ENCODE data around the gene OTOS.

The OTOS gene

DNA sequence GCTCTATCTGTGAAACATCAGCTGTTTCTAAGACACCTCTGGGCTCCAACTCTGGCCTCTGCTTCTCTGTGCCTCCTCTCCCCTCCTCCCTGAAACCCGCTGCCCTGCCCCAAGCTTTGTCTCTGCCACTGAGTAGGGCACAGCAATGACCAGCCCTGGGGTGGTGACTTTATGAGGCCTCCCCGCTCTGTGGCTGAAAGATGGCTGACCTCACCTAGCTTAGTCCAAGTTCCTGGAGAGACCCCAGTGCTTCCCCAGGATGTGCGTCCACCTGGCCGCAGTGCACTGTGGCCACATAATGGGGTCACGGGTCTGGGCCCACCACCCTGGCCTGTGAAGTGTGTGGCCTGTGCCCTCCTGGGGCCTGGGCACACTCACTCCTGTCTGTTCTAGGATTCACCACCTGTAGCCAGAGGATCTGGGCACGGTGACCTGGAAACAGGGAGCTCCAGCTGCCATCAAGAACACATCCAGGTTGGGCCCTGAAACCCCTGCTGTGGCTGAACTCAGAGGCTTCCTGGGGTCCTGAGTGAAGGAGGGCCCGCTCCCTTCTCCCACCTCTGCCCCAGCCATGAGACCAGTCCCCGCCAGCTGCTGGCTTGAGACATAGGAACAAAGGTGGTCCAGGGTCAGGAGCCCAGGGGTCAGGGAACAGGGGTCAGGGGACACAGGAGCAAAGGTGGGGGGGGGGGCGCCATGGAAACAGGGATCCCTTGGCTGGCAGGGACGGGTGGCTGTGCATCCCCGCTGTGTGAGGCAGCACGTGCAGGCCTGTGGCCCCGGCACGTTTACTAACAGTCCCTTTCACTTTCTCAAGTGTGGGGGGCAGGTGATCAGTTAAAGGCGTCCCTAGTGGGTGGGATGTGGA lies 29.3 kb upstream of the OTOS start:
- Histone ChIP-seq H4K8ac (ENCODE audit: low read depth, low read length) (peak overlapping the region; percentile 52), H3K9ac (ENCODE audit: low read depth, low read length, poor library complexity) (no peak overlapping the region), H2BK15ac (ENCODE audit: low read length) (peak overlapping the region; percentile 59), H3K23ac (ENCODE audit: low read depth, low read length, poor library complexity) (peak overlapping the region; percentile 47), H3K4me1 (ENCODE audit: control insufficient read depth in 2 of 2, insufficient read depth in 1 of 2, low read depth in 1 of 2, low read length in 2 of 2) (peaks cover 4 to 9% of the 10 kb centered on the region in 2 donors), H2BK120ac (ENCODE audit: low read depth, low read length) (peak overlapping the region; percentile 1), H2AK5ac (ENCODE audit: low read depth, low read length) (peak overlapping the region; percentile 97), H2AFZ (ENCODE audit: low read length) (no peak overlapping the region), H3K79me1 (ENCODE audit: low read depth, low read length) (no peaks in the 10 kb centered on the region), H3K4me3 (ENCODE audit: low read length in 2 of 2) (no peak overlapping the region), H3K4me2 (ENCODE audit: insufficient read depth, low read length, poor library complexity, severe bottlenecking) (no peak overlapping the region), H4K91ac (ENCODE audit: low read depth, low read length, poor library complexity) (peak overlapping the region; percentile 34), H3K9me3 (replicated peaks in 1 of 2; ENCODE audit: control insufficient read depth in 2 of 2, insufficient read depth in 1 of 2, low read depth in 1 of 2, low read length in 2 of 2) (peaks cover 0 to 5% of the 10 kb centered on the region in 2 donors), H2BK5ac (ENCODE audit: low read length) (no peak overlapping the region), H3K18ac (ENCODE audit: low read length) (peak overlapping the region; percentile 92), H2BK12ac (ENCODE audit: low read length) (no peak overlapping the region), H3K27ac (replicated peaks; ENCODE audit: low read length) (peak overlapping the region; percentile 48), H3K4ac (ENCODE audit: low read length) (no peak overlapping the region), H3K36me3 (replicated peaks in 1 of 2; ENCODE audit: control insufficient read depth in 2 of 2, insufficient read depth in 2 of 2, low read length in 2 of 2) (no peaks in the 10 kb centered on the region), H3K27me3 (ENCODE audit: control insufficient read depth in 3 of 3, insufficient read depth in 3 of 3, low read depth in 1 of 3, low read length in 3 of 3) (no peaks in the 10 kb centered on the region), H3K14ac (ENCODE audit: low read length) (peak overlapping the region; percentile 9)
- no peak for DNase-seq (ENCODE audit: low spot score)
- no CpG with 5 or more reads among the region's 15 CpGs for WGBS, 2 donors (ENCODE audit: extremely low coverage in 2 of 2, insufficient read length in 2 of 2, insufficient replicate concordance in 1 of 2)

DNA sequence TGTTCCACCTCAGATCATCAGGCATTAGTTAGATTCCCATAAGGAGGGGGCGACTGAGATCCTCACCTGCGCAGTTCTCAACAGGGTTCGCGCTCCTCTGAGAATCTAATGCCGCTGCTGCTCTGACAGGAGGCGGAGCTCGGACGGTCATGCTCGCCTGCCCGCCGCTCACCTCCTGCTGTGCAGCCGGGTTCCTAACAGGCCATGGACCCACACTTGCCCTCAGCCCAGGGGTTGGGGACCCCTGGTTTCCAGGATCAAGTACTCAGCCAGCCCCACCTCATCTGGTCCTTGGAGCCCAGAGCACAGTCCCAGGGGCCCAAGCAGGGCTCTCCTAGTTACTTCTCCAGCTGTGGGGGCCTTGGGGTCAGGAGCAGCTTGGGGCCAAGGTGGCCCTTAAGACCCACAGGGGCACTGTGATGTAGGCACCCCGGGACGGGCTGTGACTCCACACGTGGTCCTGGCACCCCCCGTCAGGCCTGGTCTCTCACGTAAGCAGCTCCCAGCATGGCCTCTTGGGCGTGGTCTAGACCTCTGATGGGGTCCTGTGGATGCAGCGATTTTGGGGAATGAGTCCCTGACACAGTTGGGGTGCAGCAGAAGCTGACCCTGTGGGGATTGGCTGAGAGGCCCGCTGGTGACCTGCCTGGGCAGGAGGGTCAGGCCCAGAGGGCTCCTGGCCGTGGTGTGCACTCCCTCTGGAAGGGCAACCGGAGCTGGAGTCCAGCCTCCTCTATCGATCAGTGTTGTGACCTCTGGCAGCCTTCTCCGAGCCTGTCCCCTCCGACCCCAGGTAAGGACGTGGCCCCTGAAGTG lies 28.3 kb upstream of the OTOS start:
- peak overlapping the region; percentile 31 for H3K18ac ChIP-seq (ENCODE audit: low read length)
- no peak overlapping the region for H2AFZ ChIP-seq (ENCODE audit: low read length)
- H3K4ac ChIP-seq (ENCODE audit: low read length): no peak overlapping the region
- peak overlapping the region; percentile 1 for H2BK120ac ChIP-seq (ENCODE audit: low read depth, low read length)
- H3K27ac ChIP-seq (replicated peaks; ENCODE audit: low read length): no peak overlapping the region
- peak overlapping the region; percentile 55 for H2BK15ac ChIP-seq (ENCODE audit: low read length)
- no peak overlapping the region for H3K4me3 ChIP-seq (ENCODE audit: low read length in 2 of 2)
- H4K8ac ChIP-seq (ENCODE audit: low read depth, low read length): no peak overlapping the region
- peaks cover 0 to 5% of the 10 kb centered on the region in 2 donors for H3K36me3 ChIP-seq (replicated peaks in 1 of 2; ENCODE audit: control insufficient read depth in 2 of 2, insufficient read depth in 2 of 2, low read length in 2 of 2)
- no peak for DNase-seq (ENCODE audit: low spot score)
- H3K79me1 ChIP-seq (ENCODE audit: low read depth, low read length): peaks cover 3% of the 10 kb centered on the region
- H3K9ac ChIP-seq (ENCODE audit: low read depth, low read length, poor library complexity): no peak overlapping the region
- peaks cover 0 to 4% (median 0%) of the 10 kb centered on the region in 3 experiments for H3K27me3 ChIP-seq (ENCODE audit: control insufficient read depth in 3 of 3, insufficient read depth in 3 of 3, low read depth in 1 of 3, low read length in 3 of 3)
- H3K4me1 ChIP-seq (ENCODE audit: control insufficient read depth in 2 of 2, insufficient read depth in 1 of 2, low read depth in 1 of 2, low read length in 2 of 2): peaks cover 4 to 10% of the 10 kb centered on the region in 2 donors
- H3K4me2 ChIP-seq (ENCODE audit: insufficient read depth, low read length, poor library complexity, severe bottlenecking): no peak overlapping the region
- no peak overlapping the region for H2BK5ac ChIP-seq (ENCODE audit: low read length)
- peak overlapping the region; percentile 94 for H2AK5ac ChIP-seq (ENCODE audit: low read depth, low read length)
- H2BK12ac ChIP-seq (ENCODE audit: low read length): no peak overlapping the region
- WGBS, 2 donors (ENCODE audit: extremely low coverage in 2 of 2, insufficient read length in 2 of 2, insufficient replicate concordance in 1 of 2): no CpG with 5 or more reads among the region's 26 CpGs
- peaks cover 0 to 8% of the 10 kb centered on the region in 2 donors for H3K9me3 ChIP-seq (replicated peaks in 1 of 2; ENCODE audit: control insufficient read depth in 2 of 2, insufficient read depth in 1 of 2, low read depth in 1 of 2, low read length in 2 of 2)
- H3K14ac ChIP-seq (ENCODE audit: low read length): no peak overlapping the region
- H3K23ac ChIP-seq (ENCODE audit: low read depth, low read length, poor library complexity): no peak overlapping the region
- H4K91ac ChIP-seq (ENCODE audit: low read depth, low read length, poor library complexity): no peak overlapping the region

DNA sequence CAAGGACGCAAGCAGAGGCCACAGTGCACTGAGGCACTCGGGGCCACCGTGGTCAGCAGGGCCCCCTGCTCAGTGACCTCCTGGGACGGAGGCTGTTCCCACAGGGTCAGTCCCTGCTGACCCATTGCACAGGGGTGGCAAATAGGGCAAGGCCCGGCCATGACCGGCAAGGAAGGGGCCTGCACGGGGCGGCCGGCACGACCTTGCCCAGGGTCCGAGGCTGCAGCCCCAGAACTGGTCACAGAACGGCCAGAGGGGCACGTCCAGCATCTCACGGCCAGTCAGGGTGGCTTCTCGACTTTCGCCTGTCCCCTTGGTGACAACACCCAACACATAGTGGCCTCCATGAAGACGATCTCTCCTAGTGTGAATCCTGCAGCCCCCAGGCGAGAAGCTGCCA lies 27.6 kb upstream of the OTOS start:
- H3K4me2 ChIP-seq (ENCODE audit: insufficient read depth, low read length, poor library complexity, severe bottlenecking): no peak overlapping the region
- no peak for DNase-seq (ENCODE audit: low spot score)
- H3K9ac ChIP-seq (ENCODE audit: low read depth, low read length, poor library complexity): no peak overlapping the region
- no peak overlapping the region for H4K8ac ChIP-seq (ENCODE audit: low read depth, low read length)
- no peak overlapping the region for H3K4ac ChIP-seq (ENCODE audit: low read length)
- peaks cover 0 to 5% of the 10 kb centered on the region in 2 donors for H3K36me3 ChIP-seq (replicated peaks in 1 of 2; ENCODE audit: control insufficient read depth in 2 of 2, insufficient read depth in 2 of 2, low read length in 2 of 2)
- H3K27ac ChIP-seq (replicated peaks; ENCODE audit: low read length): no peak overlapping the region
- no peak overlapping the region for H3K23ac ChIP-seq (ENCODE audit: low read depth, low read length, poor library complexity)
- peak overlapping the region; percentile 69 for H3K18ac ChIP-seq (ENCODE audit: low read length)
- H3K4me3 ChIP-seq (ENCODE audit: low read length in 2 of 2): no peak overlapping the region
- H4K91ac ChIP-seq (ENCODE audit: low read depth, low read length, poor library complexity): peak overlapping the region; percentile 28
- no peak overlapping the region for H2AFZ ChIP-seq (ENCODE audit: low read length)
- H2BK15ac ChIP-seq (ENCODE audit: low read length): peak overlapping the region; percentile 78
- WGBS, 2 donors (ENCODE audit: extremely low coverage in 2 of 2, insufficient read length in 2 of 2, insufficient replicate concordance in 1 of 2): no CpG with 5 or more reads among the region's 18 CpGs
- peak overlapping the region; percentile 82 for H2AK5ac ChIP-seq (ENCODE audit: low read depth, low read length)
- H3K14ac ChIP-seq (ENCODE audit: low read length): no peak overlapping the region
- H2BK12ac ChIP-seq (ENCODE audit: low read length): no peak overlapping the region
- peaks cover 3% of the 10 kb centered on the region for H3K79me1 ChIP-seq (ENCODE audit: low read depth, low read length)
- peak overlapping the region; percentile 25 for H2BK120ac ChIP-seq (ENCODE audit: low read depth, low read length)
- H3K9me3 ChIP-seq (replicated peaks in 1 of 2; ENCODE audit: control insufficient read depth in 2 of 2, insufficient read depth in 1 of 2, low read depth in 1 of 2, low read length in 2 of 2): peaks cover 0 to 9% of the 10 kb centered on the region in 2 donors
- H3K27me3 ChIP-seq (ENCODE audit: control insufficient read depth in 3 of 3, insufficient read depth in 3 of 3, low read depth in 1 of 3, low read length in 3 of 3): peaks cover 0 to 4% (median 0%) of the 10 kb centered on the region in 3 experiments
- peak overlapping the region; percentile 29 for H2BK5ac ChIP-seq (ENCODE audit: low read length)
- H3K4me1 ChIP-seq (ENCODE audit: control insufficient read depth in 2 of 2, insufficient read depth in 1 of 2, low read depth in 1 of 2, low read length in 2 of 2): peaks cover 4 to 10% of the 10 kb centered on the region in 2 donors

DNA sequence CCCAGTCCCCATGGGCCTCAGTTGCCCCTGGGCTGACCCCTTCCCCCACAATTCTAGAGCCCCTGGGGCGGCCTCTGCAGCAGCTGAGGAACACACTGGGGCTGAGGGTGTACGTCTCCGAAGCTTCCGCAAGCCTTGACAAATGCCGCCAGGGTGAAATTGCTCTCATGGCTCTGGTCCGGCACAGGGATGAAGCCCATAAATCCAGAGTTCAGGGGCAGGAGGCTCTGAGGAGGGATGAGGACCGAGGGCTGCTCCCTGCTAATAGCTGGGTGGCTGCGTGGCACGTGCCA lies 27.1 kb upstream of the OTOS start:
- Histone ChIP-seq H3K9ac (ENCODE audit: low read depth, low read length, poor library complexity) (no peak overlapping the region), H3K27ac (replicated peaks; ENCODE audit: low read length) (no peak overlapping the region), H3K27me3 (ENCODE audit: control insufficient read depth in 3 of 3, insufficient read depth in 3 of 3, low read depth in 1 of 3, low read length in 3 of 3) (peaks cover 0 to 4% (median 0%) of the 10 kb centered on the region in 3 experiments), H2BK120ac (ENCODE audit: low read depth, low read length) (no peak overlapping the region), H4K8ac (ENCODE audit: low read depth, low read length) (no peak overlapping the region), H3K36me3 (replicated peaks in 1 of 2; ENCODE audit: control insufficient read depth in 2 of 2, insufficient read depth in 2 of 2, low read length in 2 of 2) (peaks cover 0 to 5% of the 10 kb centered on the region in 2 donors), H3K14ac (ENCODE audit: low read length) (no peak overlapping the region), H3K23ac (ENCODE audit: low read depth, low read length, poor library complexity) (no peak overlapping the region), H2AFZ (ENCODE audit: low read length) (no peak overlapping the region), H3K4ac (ENCODE audit: low read length) (no peak overlapping the region), H4K91ac (ENCODE audit: low read depth, low read length, poor library complexity) (no peak overlapping the region), H2BK15ac (ENCODE audit: low read length) (peak overlapping the region; percentile 72), H3K79me1 (ENCODE audit: low read depth, low read length) (peaks cover 3% of the 10 kb centered on the region), H3K4me3 (ENCODE audit: low read length in 2 of 2) (no peak overlapping the region), H2BK12ac (ENCODE audit: low read length) (no peak overlapping the region), H2AK5ac (ENCODE audit: low read depth, low read length) (peak overlapping the region; percentile 82), H3K9me3 (replicated peaks in 1 of 2; ENCODE audit: control insufficient read depth in 2 of 2, insufficient read depth in 1 of 2, low read depth in 1 of 2, low read length in 2 of 2) (peaks cover 0 to 9% of the 10 kb centered on the region in 2 donors), H3K18ac (ENCODE audit: low read length) (peak overlapping the region; percentile 65), H3K4me2 (ENCODE audit: insufficient read depth, low read length, poor library complexity, severe bottlenecking) (no peak overlapping the region), H3K4me1 (ENCODE audit: control insufficient read depth in 2 of 2, insufficient read depth in 1 of 2, low read depth in 1 of 2, low read length in 2 of 2) (peaks cover 4 to 10% of the 10 kb centered on the region in 2 donors), H2BK5ac (ENCODE audit: low read length) (peak overlapping the region; percentile 29)
- no CpG with 5 or more reads among the region's 9 CpGs for WGBS, 2 donors (ENCODE audit: extremely low coverage in 2 of 2, insufficient read length in 2 of 2, insufficient replicate concordance in 1 of 2)
- DNase-seq (ENCODE audit: low spot score): no peak

All from neuronal stem cell (in vitro differentiated cells).